PC-9 (cell line): Measurements from ENCODE around the gene RAB31. TPM values are rescaled to one million over a fixed set of nuclear protein-coding genes. Genes with fewer than 3 reads are reported as not detected.
A peak's percentile ranks its signal among the peaks of the same experiment; 100 is the strongest.

Experiments used
- BruUV-seq: library from RNA; stranded (reverse); fragments of 400-500 nt; replicated peaks from 2 replicates; lab custom pipeline; 2021; lab: Mats Ljungman, UMichigan
- CTCF ChIA-PET: fragments of 300-600 bp; sonication (Branson Sonifier 250); formaldehyde crosslinking; loops from one replicate; lab custom pipeline; 2022; ENCODE audit warnings: antibody characterized with exemption; lab: Charles Lee
- POLR2A ChIA-PET: fragments of 300-600 bp; sonication (Branson Sonifier 250); formaldehyde crosslinking; loops from one replicate; lab custom pipeline; 2022; ENCODE audit warnings: antibody characterized with exemption; ENCODE audit not compliant: unreplicated experiment; lab: Charles Lee
- DNase-seq, 2 experiments: peaks; one replicate each; pipeline versions ENCODE4 v3.0.0 to v3.0.0-alpha.2; 2015 to 2022; ENCODE audit warnings: mixed read lengths in 1 of 2
- H2AFZ ChIP-seq: fragments of 200-600 bp; sonication (generic); 2 replicates; pipeline ENCODE4 v1.8.1; 2017; ENCODE audit warnings: antibody characterized with exemption
- H3F3A ChIP-seq: fragments of 200-600 bp; sonication (generic); 2 replicates; pipeline ENCODE4 v1.8.1; 2017; ENCODE audit warnings: antibody characterized with exemption, mild to moderate bottlenecking, low read depth; ENCODE audit not compliant: insufficient read depth
- H3K27ac ChIP-seq: fragments of 200-600 bp; sonication (generic); 2 replicates; pipeline ENCODE4 v1.6.1; 2016; ENCODE audit warnings: mixed run types
- H3K27me3 ChIP-seq: fragments of 200-600 bp; sonication (generic); 2 replicates; pipeline ENCODE4 v1.6.1; 2016; ENCODE audit warnings: low read depth, mixed run types; ENCODE audit not compliant: insufficient read depth
- H3K36me3 ChIP-seq: fragments of 200-600 bp; sonication (generic); 2 replicates; pipeline ENCODE4 v1.6.1; 2016; ENCODE audit warnings: low read depth, mixed run types
- H3K4me1 ChIP-seq: fragments of 200-600 bp; sonication (generic); replicated peaks from 2 replicates; pipeline ENCODE4 v1.6.1; 2016; ENCODE audit warnings: mixed run types; ENCODE audit not compliant: insufficient read depth
- H3K4me2 ChIP-seq: fragments of 200-600 bp; sonication (generic); 2 replicates; pipeline ENCODE4 v1.6.1; 2017; ENCODE audit warnings: mixed run types
- H3K4me3 ChIP-seq: fragments of 200-600 bp; sonication (generic); 2 replicates; pipeline ENCODE4 v1.6.1; 2016; ENCODE audit warnings: mixed run types
- H3K79me2 ChIP-seq: fragments of 200-600 bp; sonication (generic); 2 replicates; pipeline ENCODE4 v1.6.1; 2017; ENCODE audit warnings: low read depth, mixed run types
- H3K9me2 ChIP-seq: fragments of 200-600 bp; sonication (generic); 2 replicates; pipeline ENCODE4 v1.8.1; 2017; ENCODE audit warnings: mild to moderate bottlenecking; ENCODE audit not compliant: insufficient read depth
- H3K9me3 ChIP-seq: fragments of 200-600 bp; sonication (generic); 2 replicates; pipeline ENCODE4 v1.8.1; 2016; ENCODE audit warnings: low read depth; ENCODE audit not compliant: insufficient read depth
- H4K20me1 ChIP-seq: fragments of 200-600 bp; sonication (generic); 2 replicates; pipeline ENCODE4 v1.8.1; 2017; ENCODE audit not compliant: insufficient read depth
- CTCF ChIP-seq: fragments of 200-600 bp; sonication (generic); conservative IDR thresholded peaks from 2 replicates; pipeline ENCODE4 v1.6.1; 2017; ENCODE audit warnings: mixed run types, antibody characterized with exemption, mild to moderate bottlenecking, moderate library complexity
- EZH2 ChIP-seq: fragments of 200-600 bp; sonication (generic); IDR thresholded peaks from 2 replicates; pipeline ENCODE4 v1.8.0; 2017; ENCODE audit warnings: antibody characterized with exemption, low read depth
- intact Hi-C: fragments of 100-400 bp; cut with micrococcal nuclease; formaldehyde crosslinking; loops from one replicate; pipeline ENCODE4 v1.10.0; 2022; ENCODE audit not compliant: unreplicated experiment
- total RNA-seq: library from RNA; stranded (reverse); gene quantifications from 2 replicates; pipeline ENCODE4 v1.2.3, GENCODE V29; 2021

Gene RAB31
- total RNA-seq, 1 experiment from 2014 or later, result 51.0 TPM

GRCh38 chr18:9820127-9820526 is 112.0 kb downstream of the RAB31 start:
- ChIA-PET POLR2A (no interaction called here), CTCF (no interaction called here)
- Histone ChIP-seq H3K9me2 (no peaks in the 10 kb centered on the region), H4K20me1 (no peaks in the 10 kb centered on the region), H3K4me2 (no peak overlapping the region), H3K36me3 (peaks cover 26% of the 10 kb centered on the region; the same call in 1 of the 2 replicates), H3K27me3 (no peaks in the 10 kb centered on the region), H2AFZ (no peak overlapping the region), H3K27ac (peak overlapping the region; percentile 3; the same call in 1 of the 2 replicates), H3K79me2 (no peaks in the 10 kb centered on the region; the same call in 1 of the 2 replicates), H3F3A (peaks cover 15% of the 10 kb centered on the region), H3K4me1 (peaks cover 15% of the 10 kb centered on the region), H3K4me3 (no peak overlapping the region), H3K9me3 (no peaks in the 10 kb centered on the region)
- TF ChIP-seq EZH2, result no peak
- TF ChIP-seq CTCF, result no peak
- intact Hi-C loops, result no loop called here
- BruUV-seq, result no TSS peak
- no peak for DNase-seq

- Histone ChIP-seq H3K27me3 (no peaks in the 10 kb centered on the region), H3F3A (peaks cover 19% of the 10 kb centered on the region), H3K4me1 (peaks cover 21% of the 10 kb centered on the region), H3K4me2 (no peak overlapping the region), H3K9me3 (no peaks in the 10 kb centered on the region), H3K36me3 (peaks cover 26% of the 10 kb centered on the region; the same call in 1 of the 2 replicates), H4K20me1 (no peaks in the 10 kb centered on the region), H3K27ac (peak overlapping the region; percentile 3; the same call in 1 of the 2 replicates), H3K79me2 (peaks cover under 1% of the 10 kb centered on the region), H2AFZ (no peak overlapping the region), H3K4me3 (no peak overlapping the region), H3K9me2 (no peaks in the 10 kb centered on the region)
- intact Hi-C loops, result no loop called here
- TF ChIP-seq CTCF (no peak), EZH2 (no peak)
- ChIA-PET POLR2A (no interaction called here), CTCF (no interaction called here)
- no peak for DNase-seq
- no TSS peak for BruUV-seq
Observed at GRCh38 chr18:9820719-9821118, 112.6 kb downstream of the RAB31 start.

GRCh38 chr18:9822587-9823185 is 114.6 kb downstream of the RAB31 start:
- Histone ChIP-seq H3K4me1 (peaks cover 41% of the 10 kb centered on the region), H3K4me3 (no peak overlapping the region), H3K9me2 (no peaks in the 10 kb centered on the region), H3K79me2 (peaks cover 14% of the 10 kb centered on the region), H3K4me2 (no peak overlapping the region), H4K20me1 (no peaks in the 10 kb centered on the region), H3K36me3 (peaks cover 11% of the 10 kb centered on the region; the same call in 1 of the 2 replicates), H3K27ac (no peak overlapping the region), H3K9me3 (no peaks in the 10 kb centered on the region), H2AFZ (no peak overlapping the region), H3F3A (peaks cover 34% of the 10 kb centered on the region), H3K27me3 (no peaks in the 10 kb centered on the region)
- TF ChIP-seq EZH2 (no peak), CTCF (no peak)
- no peak for DNase-seq
- ChIA-PET CTCF (no interaction called here), POLR2A (no interaction called here)
- intact Hi-C loops, result no loop called here
- BruUV-seq, result no TSS peak
